K562 (cell line): ENCODE results near the gene AVPI1. TPM values are rescaled to one million over a fixed set of nuclear protein-coding genes. Genes with fewer than 3 reads are reported as not detected.

ENCODE experiments used
- AFF4 ChIP-seq: sonication (generic); formaldehyde crosslinking; IDR thresholded peaks from 2 replicates; pipeline ENCODE4 v1.8.0; 2023; ENCODE audit warnings: mild to moderate bottlenecking, missing genetic modification reagents
- ATF3 ChIP-seq, 2 experiments: fragments of 450-650 bp in 1 of 2; sonication (generic) in 1 of 2; formaldehyde crosslinking in 1 of 2; IDR thresholded peaks in 1 of 2; conservative IDR thresholded peaks in 1 of 2; 2 replicates each; pipeline versions ENCODE4 v1.6.1 to v1.8.1; 2016 to 2023; ENCODE audit warnings: mild to moderate bottlenecking in 2 of 2, moderate library complexity in 2 of 2, inconsistent platforms in 1 of 2, missing genetic modification reagents in 1 of 2
- BDP1 ChIP-seq: IDR thresholded peaks from 3 replicates; pipeline ENCODE4 v1.6.1; 2011; ENCODE audit not compliant: insufficient read length, insufficient read depth
- CCNT2 ChIP-seq: IDR thresholded peaks from 2 replicates; pipeline ENCODE4 v1.6.1; 2011; ENCODE audit warnings: borderline replicate concordance, low read depth, mild to moderate bottlenecking, moderate library complexity, mixed read lengths, low read length; ENCODE audit not compliant: insufficient read length; ENCODE audit errors: extremely low read depth
- CTBP1 ChIP-seq: fragments of 450-650 bp; IDR thresholded peaks from 2 replicates; pipeline ENCODE4 v1.6.1; 2016; ENCODE audit warnings: borderline replicate concordance
- L3MBTL2 ChIP-seq: fragments of 450-650 bp; IDR thresholded peaks from 2 replicates; pipeline ENCODE4 v1.6.1; 2016; ENCODE audit warnings: mild to moderate bottlenecking, moderate library complexity
- TAF7 ChIP-seq: fragments of 450-650 bp; IDR thresholded peaks from 2 replicates; pipeline ENCODE4 v1.6.1; 2016; ENCODE audit warnings: missing genetic modification characterization, missing compliant biosample characterization
- TCFL5 ChIP-seq: fragments of 250-450 bp; sonication (Bioruptor Pico); conservative IDR thresholded peaks from 2 replicates; pipeline ENCODE4 v1.6.1; 2021; ENCODE audit warnings: mild to moderate bottlenecking, moderate library complexity, matching md5 sums
- ZNF780A ChIP-seq: fragments of 250-450 bp; sonication (Bioruptor Pico); IDR thresholded peaks from 2 replicates; pipeline ENCODE4 v1.5.0; 2021; ENCODE audit warnings: mild to moderate bottlenecking
- polyA plus RNA-seq, 8 experiments: library from polyadenylated mRNA; depleted of rRNA in 4 of 8; stranded (reverse) in 5 of 8; unstranded in 3 of 8; fragments of >200 nt; fragmentation: Nextera tagmentation in 2 of 8; fragmentation: Illumina TruSeq in 1 of 8; extraction: Ambion mirVana in 2 of 8; extraction: Trizol in 1 of 8; gene quantifications; 2 replicates each; pipeline versions ENCODE4 v1.2.1 to v1.2.3, GENCODE V29; 2011 to 2014; ENCODE audit warnings: inconsistent platforms in 1 of 8, missing spikeins in 1 of 8
- total RNA-seq, 7 experiments: library from RNA; depleted of rRNA in 6 of 7; stranded (reverse); fragments of >200 nt in 6 of 7; fragmentation: Illumina TruSeq in 2 of 7; extraction: Trizol in 2 of 7; gene quantifications; 2 replicates each; pipeline versions ENCODE4 v1.2.1 to v1.2.3, GENCODE V29; 2011 to 2021; ENCODE audit warnings: low replicate concordance in 1 of 7

The AVPI1 gene
- total and polyA plus RNA-seq, 9 of the 15 experiments (the other 6 are each of a cell fraction or from before 2014, with no cell fraction given): 0.90 to 10.4 (median 7.4) TPM

- TF ChIP-seq AFF4 (CRISPR knock-in tag): no peak
- peak; percentile 50; the same call in 1 of the 2 replicates for TF ChIP-seq L3MBTL2
- no peak for TF ChIP-seq TAF7 (tag)
- no peak for TF ChIP-seq TCFL5 (CRISPR knock-in tag)
- no peak for TF ChIP-seq BDP1
- no peak for TF ChIP-seq ATF3 (IDR thresholded peaks at IDR 0.05)
- no peak for TF ChIP-seq ATF3 (CRISPR knock-in tag; conservative IDR thresholded peaks at IDR 0.05)
- TF ChIP-seq CTBP1: peak; percentile 63; the same call in 1 of the 2 replicates
- no peak for TF ChIP-seq ZNF780A
- TF ChIP-seq CCNT2: no peak
These were observed 31.1 kb upstream of the AVPI1 start (continued) for GRCh38 chr10:97718178-97718577.
